GM11168 (cell line): Measurements from ENCODE around the gene C12orf57.

Experiments
- in situ Hi-C: fragments of 300-500 bp; cut with MboI; formaldehyde crosslinking; loops from one replicate; pipeline ENCODE4 v1.12.0; 2022; ENCODE audit warnings: low sequenced_read_pairs; ENCODE audit not compliant: unreplicated experiment

C12orf57 gene

DNA sequence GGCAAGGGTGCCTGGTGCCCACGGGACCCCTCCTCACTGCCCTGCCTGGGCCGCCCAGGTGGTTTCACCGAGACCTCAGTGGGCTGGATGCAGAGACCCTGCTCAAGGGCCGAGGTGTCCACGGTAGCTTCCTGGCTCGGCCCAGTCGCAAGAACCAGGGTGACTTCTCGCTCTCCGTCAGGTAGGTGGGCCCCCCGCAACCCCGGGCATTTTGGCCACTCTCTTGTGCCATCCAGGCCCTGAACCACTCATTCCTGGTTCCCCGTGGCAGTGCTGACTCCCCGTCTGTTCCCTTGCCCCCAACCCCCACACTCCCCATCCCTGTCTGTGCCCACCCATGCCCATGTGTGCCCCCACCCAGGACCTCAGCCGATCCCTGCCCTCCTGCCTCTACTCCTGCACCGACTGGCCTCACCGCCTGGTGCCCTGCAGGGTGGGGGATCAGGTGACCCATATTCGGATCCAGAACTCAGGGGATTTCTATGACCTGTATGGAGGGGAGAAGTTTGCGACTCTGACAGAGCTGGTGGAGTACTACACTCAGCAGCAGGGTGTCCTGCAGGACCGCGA lies 7.8 kb downstream of the C12orf57 start:
- in situ Hi-C loops, result no loop called here

DNA sequence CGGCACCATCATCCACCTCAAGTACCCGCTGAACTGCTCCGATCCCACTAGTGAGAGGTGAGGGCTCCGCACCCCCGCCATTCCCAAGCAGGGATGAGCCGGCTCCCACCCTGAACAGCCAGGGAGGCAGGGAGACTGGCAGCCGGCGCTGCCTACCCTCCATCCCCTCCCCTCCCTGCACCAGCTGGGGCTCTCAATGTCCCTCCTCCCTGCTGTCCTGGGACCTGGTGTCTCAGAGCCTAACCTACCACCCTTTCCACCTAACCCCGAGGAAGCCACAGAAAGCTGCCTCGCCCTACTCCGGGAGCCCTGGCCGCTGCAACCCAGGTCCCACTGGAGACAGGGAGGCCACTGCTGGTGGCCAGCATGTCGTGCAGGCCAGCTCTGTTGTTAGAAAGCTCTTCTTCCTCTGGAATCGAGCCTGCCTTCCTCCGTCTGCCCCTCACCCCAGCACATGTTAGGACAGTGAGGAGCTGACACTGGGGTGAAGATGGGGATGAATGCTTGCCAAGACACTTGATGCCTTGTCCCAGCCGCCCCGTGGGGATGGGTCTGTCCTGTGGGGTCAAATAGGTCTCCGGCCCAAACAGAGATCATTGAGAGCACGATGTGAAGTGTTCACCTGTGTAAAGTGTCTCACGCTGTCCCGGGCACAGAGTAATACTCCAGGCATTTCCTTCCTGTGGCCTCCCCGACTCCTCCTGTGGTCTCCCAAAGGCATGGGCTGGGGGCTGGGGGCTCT lies 8.5 kb downstream of the C12orf57 start:
- in situ Hi-C loops, result no loop called here

DNA sequence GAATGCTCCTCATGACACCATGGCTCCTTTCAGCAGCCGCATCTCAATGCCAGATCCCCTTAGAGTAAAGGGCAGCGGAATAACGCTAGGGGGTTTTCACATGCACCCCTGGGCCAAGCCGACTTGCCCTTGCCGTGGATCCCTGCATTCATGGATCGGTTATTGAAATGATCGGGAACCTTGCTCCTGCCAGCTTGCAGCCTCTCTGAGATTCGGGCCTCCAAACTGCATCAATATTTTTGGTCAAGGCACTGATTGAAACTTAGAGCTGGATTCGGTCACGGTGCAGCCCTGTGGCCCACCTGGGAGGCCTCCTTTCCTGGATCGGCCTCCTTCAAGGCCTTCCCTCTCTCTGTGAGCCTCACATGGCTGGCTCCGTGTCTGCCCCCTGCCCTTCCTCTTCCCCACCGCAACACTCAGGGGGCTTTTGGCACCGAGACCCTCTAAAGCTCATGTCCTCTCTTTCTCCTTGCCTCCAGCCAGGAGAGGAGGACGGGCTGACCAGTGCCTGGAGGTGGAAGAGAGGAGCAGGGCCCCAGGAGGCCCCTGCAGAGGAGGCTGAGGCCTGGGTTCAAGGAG lies 9.1 kb downstream of the C12orf57 start:
- in situ Hi-C loops, result no loop called here

DNA sequence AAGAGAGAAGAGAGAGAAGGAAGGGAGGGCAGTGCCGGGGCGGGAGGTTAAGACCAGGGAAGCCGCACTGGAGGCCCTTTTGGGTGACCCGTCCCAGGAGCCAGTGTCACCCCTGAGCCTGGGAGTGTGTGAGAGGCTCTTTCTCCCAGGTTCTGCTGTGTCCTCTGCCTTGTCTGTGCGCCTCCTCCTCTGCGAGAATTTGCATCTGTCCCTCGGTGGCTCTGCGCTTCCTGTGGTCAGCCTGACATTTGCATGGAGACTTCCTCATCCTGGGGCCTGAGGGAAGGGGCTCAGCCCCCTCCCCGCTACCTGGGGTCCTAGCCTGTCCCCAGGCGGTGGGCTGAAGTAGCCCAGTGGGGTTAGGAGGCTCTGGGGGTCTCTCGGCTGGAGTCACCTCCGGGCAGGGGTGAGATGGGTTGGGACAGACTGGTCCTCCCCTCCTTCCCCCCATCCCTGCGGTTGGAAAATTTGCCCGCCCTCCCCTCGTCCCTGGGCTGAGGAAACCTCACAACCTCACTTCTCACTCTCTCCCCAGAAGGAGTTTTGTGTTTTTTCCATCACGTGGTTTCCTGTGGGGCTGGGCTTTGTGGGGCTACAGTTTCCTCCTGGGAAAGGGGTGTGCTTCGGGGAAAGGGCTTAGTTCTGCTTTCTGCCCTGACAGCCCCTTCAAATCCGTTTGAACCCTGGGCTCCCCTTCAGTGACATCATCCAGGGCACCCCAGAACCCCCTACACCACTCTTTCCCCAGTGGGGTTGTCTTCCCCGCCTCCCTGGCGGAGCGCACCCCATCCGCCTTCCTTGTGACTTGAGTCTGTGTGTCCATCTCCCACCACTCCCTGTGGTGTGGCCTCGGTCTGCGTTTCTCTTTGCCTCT lies 9.9 kb downstream of the C12orf57 start:
- in situ Hi-C loops, result no loop called here

DNA sequence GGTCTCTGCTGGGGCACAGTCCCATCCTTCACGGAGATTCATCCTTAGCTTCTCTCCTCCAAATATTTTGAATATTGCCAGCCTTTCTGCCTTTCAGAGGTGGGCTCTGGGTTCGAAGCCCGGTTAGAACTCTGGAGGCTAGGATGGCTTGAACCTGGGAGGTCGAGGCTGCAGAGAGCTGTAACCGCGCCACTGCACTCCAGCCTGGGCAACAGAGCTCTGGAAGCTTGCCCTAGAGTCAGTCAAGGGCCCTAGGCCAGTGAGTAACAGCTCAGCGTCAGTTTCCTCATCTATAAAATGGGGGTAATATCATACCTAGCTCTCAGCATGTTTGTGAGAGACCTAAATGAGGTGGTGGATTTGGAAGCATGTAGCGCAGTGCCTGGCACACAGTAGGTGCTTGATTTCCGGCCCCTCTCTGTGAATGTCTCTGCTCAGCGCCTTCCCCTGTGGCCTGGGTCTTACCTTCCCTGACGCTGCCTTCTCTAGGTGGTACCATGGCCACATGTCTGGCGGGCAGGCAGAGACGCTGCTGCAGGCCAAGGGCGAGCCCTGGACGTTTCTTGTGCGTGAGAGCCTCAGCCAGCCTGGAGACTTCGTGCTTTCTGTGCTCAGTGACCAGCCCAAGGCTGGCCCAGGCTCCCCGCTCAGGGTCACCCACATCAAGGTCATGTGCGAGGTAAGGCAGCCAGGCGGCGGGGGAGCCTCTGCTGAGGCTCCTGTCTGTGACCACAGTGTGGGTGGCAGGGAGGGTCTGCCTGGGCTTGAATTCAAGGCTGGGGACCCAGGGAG lies 10.7 kb downstream of the C12orf57 start:
- in situ Hi-C loops, result no loop called here

DNA sequence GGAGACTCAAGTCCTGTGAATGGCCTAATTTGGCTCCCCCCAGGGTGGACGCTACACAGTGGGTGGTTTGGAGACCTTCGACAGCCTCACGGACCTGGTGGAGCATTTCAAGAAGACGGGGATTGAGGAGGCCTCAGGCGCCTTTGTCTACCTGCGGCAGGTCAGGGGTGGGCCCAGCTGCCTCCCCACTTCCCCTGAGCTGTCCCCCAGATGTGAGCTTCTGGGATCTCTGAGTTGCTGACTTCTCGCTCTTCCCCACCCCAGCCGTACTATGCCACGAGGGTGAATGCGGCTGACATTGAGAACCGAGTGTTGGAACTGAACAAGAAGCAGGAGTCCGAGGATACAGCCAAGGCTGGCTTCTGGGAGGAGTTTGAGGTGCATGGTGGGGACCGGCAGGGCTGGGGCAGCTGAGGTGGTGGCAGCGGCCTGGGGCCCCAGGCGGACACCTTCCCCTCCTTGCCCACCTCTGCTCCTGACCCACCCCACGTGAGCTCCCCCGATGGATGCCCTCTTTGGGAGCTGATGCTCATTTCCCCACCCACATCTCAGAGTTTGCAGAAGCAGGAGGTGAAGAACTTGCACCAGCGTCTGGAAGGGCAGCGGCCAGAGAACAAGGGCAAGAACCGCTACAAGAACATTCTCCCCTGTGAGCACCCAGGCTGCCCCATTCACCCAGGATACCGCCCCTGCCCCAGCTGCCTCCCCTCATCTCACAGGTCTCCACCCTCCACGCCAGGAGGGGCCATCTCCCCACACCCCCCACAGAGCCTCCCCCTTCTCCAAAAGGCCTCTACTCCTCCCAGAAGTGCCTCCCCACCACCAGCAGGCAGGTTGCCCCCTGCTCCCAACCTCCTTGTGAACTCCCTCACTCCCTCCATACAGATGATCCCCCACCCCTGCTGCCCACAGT lies 11.5 kb downstream of the C12orf57 start:
- in situ Hi-C loops, result no loop called here

DNA sequence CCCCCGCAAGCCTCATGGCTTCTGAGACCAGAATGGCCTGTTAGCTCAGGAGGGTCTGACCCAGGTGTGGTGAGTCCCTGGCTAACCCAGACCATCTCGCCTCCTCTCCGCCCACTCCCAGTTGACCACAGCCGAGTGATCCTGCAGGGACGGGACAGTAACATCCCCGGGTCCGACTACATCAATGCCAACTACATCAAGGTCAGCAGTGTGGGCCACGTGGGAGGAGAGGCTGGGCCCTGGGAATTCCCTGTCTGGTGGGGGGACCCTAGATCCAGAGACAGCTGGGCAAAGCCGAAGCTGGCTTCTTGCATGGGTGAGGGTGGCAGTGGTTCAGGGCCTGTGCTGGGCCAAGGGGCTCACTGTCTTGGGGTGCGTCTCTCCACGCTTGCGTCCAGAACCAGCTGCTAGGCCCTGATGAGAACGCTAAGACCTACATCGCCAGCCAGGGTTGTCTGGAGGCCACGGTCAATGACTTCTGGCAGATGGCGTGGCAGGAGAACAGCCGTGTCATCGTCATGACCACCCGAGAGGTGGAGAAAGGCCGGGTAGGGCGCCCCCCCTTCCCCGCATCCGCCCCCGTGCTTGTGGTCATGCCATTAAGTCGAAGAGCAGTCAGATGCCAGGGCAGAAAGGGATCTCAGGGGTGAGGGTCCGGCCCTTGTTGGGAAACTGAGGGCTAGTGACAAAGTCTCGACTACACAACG lies 12.4 kb downstream of the C12orf57 start:
- in situ Hi-C loops, result no loop called here

DNA sequence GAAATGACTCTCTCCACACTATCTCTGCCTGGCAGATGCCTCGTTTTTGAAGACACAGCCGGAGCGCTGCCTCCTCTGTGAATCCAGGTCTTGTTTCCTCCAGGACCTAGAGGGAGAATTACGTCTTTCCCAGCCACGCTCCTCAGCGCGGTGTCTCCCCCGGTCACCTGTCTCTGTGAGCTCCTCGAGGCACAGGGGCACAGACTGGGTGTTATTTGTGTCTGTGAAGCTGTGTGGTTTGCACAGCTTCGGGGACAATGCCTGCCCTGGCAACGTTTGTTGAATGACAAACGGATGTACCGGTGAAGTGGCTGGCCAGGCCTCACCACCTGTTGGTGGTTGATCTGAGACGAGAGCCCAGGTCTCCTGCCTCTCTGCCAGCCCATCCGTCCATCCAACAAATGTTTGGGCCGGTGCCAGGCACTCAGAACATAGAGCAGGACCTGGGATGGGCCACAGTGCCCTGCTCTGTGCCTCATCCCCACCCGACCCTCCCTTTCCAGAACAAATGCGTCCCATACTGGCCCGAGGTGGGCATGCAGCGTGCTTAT lies 13.4 kb downstream of the C12orf57 start:
- in situ Hi-C loops, result no loop called here

DNA sequence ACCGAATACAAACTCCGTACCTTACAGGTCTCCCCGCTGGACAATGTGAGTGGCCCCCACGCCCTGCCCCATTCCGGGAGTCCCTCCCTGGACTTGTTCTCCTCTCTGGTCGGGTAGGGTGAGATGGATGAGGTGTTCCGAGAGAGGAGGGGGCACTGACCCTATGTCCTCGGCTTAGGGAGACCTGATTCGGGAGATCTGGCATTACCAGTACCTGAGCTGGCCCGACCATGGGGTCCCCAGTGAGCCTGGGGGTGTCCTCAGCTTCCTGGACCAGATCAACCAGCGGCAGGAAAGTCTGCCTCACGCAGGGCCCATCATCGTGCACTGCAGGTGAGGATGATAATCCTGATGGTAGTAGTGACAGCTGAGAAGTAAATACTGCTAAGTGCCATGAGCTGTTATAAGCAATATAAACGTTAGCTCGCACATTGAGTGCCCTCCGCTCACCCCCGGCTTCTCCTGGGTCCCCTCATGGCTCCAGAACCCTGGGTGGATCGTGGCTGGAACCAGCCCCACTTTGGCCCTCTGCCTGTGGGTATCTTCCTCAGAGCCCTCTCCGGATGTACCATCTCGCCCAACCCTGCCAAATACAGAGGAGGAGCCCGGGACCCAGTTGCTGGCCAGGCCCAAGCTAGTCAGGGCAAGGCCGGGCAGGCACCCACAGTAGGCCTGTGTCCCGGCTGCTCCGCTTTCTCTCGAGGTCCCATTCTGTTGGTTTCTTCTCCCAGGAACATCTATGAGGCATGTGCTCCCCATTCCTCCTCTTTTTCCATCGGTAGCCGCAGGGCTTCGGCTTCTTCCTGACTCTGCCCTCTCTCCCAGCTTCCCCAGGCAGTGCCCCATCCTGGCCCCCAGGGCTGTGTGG lies 14.2 kb downstream of the C12orf57 start:
- in situ Hi-C loops, result no loop called here

DNA sequence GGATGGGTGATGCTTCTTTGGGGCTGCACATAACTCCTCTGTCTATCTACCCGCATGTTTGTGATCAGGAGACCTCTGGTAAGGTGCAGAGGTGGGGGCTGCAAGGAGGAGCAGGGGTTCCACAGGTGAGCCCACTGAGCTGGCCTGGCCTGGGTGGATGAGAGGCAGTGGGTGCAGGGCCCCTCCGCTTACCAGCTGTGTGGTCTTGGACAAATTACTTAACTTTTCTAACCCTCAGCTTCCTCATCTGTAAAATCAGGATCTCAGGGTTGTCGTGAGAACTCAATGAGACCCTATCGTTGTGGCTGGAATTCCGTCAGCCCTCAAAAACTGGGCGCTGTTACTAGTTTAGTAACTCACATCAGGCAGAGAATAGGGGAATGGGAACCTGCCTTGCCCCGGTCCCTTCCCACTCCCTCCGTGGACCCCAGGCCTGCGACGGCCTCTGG lies 14.8 kb downstream of the C12orf57 start:
- in situ Hi-C loops, result no loop called here

DNA sequence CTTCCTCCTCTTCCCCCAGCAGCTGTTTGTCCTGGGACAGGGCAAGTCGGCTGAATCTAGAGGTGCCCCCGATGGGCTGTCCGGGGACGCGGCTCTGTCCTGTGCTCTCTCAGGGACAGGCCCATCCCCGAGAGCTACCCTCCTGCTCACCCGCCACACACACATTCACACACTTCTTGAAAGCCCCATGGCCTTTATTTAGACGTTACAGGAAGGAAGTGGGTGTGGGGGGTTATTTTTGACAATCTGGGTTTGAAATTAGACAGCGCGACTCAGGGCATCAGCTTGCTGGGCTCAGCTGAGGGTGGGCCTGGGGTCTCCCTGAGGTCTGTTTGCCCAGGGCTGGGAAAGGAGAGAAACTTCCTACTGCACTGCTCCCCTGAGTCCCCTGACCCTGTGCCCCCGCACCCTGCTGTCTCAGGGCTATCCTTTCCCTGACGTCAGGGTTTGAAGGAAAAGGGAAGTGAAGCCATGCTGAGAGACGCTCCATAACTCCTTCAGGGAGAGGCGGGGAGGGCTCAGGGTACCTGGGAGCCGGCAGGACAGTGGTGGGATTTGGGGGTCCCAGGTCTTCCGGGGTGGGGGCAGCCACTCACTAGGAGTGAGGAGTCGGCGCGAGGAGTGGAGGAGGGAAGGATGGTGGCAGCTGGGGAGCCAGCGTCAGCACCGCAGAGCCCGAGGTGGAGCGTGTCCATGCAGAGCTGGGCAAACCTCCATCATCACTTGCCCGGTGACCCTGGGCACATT lies 15.4 kb downstream of the C12orf57 start:
- in situ Hi-C loops, result no loop called here

DNA sequence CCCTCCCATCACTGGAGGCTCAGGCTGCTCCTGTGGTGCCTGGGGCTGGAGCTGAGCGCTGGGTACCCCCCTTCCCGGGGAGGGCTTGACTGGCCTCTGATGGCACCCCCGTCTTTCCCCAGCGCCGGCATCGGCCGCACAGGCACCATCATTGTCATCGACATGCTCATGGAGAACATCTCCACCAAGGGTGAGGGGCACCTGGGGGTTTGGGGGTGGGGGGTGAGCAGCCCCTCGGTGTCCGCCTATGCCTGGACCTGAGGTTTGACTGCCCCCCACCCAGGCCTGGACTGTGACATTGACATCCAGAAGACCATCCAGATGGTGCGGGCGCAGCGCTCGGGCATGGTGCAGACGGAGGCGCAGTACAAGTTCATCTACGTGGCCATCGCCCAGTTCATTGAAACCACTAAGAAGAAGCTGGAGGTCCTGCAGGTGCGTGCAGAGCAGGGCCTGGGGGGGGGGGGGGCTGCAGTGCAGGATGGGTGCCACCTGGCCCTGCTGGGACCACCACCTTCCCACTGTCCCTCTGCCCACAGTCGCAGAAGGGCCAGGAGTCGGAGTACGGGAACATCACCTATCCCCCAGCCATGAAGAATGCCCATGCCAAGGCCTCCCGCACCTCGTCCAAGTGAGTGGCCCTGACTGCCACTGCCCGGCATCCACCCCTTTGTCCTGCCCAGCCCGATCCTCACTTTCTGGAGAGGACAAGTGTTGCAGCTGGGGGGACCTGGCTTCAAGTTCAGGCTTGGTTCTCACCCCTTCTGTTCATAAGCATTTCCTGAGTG lies 16.2 kb downstream of the C12orf57 start:
- in situ Hi-C loops, result no loop called here

DNA sequence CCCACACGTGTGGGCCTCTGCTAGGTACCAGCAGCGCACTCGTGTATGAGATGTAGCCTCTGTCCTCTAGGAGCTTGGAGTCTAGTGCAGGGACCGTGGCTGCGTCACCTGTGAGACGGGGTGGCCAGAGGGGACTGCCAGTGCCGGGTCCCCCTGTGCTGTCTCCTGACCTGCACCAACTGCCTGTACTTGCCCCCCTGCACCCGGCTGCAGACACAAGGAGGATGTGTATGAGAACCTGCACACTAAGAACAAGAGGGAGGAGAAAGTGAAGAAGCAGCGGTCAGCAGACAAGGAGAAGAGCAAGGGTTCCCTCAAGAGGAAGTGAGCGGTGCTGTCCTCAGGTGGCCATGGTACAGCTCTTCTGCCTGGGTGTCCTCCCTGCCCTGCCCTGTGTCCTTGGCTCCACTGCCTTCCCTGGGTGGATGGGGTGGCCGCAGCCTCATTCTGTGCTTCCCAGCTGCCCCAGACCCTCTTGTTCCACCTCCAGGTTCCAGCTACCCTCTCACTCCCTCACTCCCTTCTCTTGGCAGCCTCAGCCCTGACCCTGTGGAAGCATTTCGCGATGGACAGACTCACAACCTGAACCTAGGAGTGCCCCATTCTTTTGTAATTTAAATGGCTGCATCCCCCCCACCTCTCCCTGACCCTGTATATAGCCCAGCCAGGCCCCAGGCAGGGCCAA lies 16.9 kb downstream of the C12orf57 start:
- in situ Hi-C loops, result no loop called here

DNA sequence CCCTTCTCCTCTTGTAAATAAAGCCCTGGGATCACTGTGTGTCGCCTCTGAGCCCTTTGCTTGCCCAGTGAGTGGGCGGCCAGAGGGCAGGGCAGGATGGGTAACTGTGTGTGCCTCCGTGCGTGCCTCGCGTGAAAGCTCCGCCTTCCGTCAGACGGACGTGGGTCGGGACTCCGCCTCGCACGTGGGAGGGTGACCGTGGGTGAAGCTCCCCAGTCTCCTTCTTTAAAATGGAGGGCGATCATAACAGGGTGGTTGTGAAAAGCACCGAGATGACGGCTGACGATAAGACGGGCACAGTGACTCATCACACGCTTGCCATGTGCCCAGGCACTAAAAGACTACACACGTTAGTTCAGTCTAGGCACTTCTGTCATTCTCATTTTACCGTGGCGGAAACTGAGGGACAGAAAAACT lies 17.5 kb downstream of the C12orf57 start:
- in situ Hi-C loops, result no loop called here

DNA sequence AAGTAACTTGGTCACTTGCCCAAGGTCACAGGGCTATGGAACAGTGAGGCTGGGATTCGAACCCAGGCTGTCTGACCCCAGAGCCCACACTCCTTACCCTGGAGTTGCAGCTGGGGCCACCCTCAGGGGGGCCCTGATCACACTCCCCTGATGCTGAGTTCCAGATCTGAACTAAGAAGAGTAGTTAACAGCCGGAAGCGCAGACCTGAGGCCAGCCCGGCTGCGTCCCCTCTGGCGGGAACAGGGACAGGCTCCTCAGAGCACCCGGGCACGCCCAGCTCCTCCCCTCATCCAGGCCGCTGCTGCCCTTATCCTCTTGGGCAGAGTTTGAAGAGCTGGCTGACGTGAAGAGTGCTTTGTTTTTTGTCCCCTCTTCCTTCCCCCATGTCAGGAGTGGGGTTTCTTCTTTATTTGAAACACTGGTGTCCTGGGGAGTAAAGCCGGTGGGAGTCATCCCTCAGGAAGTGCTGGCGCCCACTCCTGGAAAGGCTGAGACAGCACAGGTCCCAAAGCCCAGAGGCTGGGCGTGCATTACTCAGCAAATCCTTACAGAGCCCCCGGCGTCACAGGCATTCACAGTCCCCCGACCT lies 18.0 kb downstream of the C12orf57 start:
- in situ Hi-C loops, result no loop called here
